Neutrophil (primary cell): ENCODE data around the gene CEACAM19.

Experiments used
- H3K27ac ChIP-seq: fragments of 200-600 bp; sonication (generic); 2 replicates; pipeline ENCODE4 v1.5.1; 2016; ENCODE audit warnings: mild to moderate bottlenecking, moderate library complexity
- H3K27me3 ChIP-seq: fragments of 200-600 bp; sonication (generic); 2 replicates; pipeline ENCODE4 v1.6.0; 2016; ENCODE audit warnings: mild to moderate bottlenecking
- H3K36me3 ChIP-seq: fragments of 200-600 bp; sonication (generic); 2 replicates; pipeline ENCODE4 v1.5.1; 2017
- H3K4me1 ChIP-seq, 2 experiments: fragments of 200-600 bp in 1 of 2; sonication (generic) in 1 of 2; 1 replicate in 1 of 2; 2 replicates in 1 of 2; pipeline versions ENCODE4 v1.5.1 to v1.6.1; 2013 to 2016; ENCODE audit warnings: low read depth in 1 of 2, low read length in 1 of 2, mild to moderate bottlenecking in 1 of 2, moderate library complexity in 1 of 2; ENCODE audit not compliant: control insufficient read depth in 1 of 2, insufficient read depth in 1 of 2
- H3K4me3 ChIP-seq, 2 experiments: fragments of 200-600 bp in 1 of 2; sonication (generic) in 1 of 2; 1 replicate in 1 of 2; 2 replicates in 1 of 2; pipeline ENCODE4 v1.5.1; 2013 to 2016; ENCODE audit warnings: low read depth in 1 of 2, low read length in 1 of 2, mild to moderate bottlenecking in 1 of 2, moderate library complexity in 1 of 2
- H3K9me3 ChIP-seq: fragments of 200-600 bp; sonication (generic); 2 replicates; pipeline ENCODE4 v1.5.1; 2016
- TF ChIP-seq, protein P1 (sequence below): fragments of 200-600 bp; sonication (generic); IDR thresholded peaks from 2 replicates; pipeline ENCODE4 v1.5.1; 2016; ENCODE audit warnings: antibody characterized with exemption

The CEACAM19 gene

DNA sequence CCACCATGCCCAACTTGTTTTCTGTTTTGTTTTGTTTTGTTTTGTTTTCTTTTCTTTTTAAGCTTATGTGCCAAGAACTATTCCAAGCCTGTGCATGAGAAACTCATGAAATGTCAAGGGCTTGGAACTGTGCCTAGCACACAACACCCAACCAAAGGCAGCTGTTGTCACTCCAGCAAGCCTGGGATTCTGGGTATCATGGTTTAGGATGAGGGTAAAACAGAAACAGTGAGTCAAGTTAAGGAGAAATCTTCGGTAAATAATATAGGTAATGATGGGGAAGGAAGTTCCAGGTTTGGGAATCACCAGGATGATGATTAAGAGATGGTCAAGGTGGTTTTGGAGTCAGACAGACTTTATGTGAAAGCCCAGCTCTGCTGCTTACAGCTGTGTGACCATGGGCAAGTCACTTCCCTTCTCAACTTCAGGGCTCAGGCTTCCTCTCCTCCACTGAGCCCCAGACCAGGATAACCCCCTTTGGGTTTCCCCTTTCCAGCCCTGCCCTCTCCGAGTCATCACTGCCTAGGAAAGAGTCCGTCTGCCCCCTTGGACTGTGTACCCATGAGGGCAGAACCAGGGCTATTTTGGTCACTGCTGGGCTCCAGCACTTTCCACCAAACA is 22.5 kb upstream of the CEACAM19 start:
- Histone ChIP-seq H3K4me3 (no peak overlapping the region), H3K27me3 (no peaks in the 10 kb centered on the region), H3K4me1 (peaks cover 6 to 7% of the 10 kb centered on the region in 2 experiments), H3K27ac (no peak overlapping the region), H3K9me3 (no peaks in the 10 kb centered on the region), H3K36me3 (peaks cover 49% of the 10 kb centered on the region)
- TF ChIP-seq, protein P1, sequence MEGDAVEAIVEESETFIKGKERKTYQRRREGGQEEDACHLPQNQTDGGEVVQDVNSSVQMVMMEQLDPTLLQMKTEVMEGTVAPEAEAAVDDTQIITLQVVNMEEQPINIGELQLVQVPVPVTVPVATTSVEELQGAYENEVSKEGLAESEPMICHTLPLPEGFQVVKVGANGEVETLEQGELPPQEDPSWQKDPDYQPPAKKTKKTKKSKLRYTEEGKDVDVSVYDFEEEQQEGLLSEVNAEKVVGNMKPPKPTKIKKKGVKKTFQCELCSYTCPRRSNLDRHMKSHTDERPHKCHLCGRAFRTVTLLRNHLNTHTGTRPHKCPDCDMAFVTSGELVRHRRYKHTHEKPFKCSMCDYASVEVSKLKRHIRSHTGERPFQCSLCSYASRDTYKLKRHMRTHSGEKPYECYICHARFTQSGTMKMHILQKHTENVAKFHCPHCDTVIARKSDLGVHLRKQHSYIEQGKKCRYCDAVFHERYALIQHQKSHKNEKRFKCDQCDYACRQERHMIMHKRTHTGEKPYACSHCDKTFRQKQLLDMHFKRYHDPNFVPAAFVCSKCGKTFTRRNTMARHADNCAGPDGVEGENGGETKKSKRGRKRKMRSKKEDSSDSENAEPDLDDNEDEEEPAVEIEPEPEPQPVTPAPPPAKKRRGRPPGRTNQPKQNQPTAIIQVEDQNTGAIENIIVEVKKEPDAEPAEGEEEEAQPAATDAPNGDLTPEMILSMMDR, result no peak

GRCh38 chr19:44649578-44650145 is 21.6 kb upstream of the CEACAM19 start:
- Histone ChIP-seq H3K4me3 (no peak overlapping the region), H3K27ac (no peak overlapping the region), H3K36me3 (peaks cover 49% of the 10 kb centered on the region), H3K9me3 (no peaks in the 10 kb centered on the region), H3K4me1 (peaks cover under 1 to 3% of the 10 kb centered on the region in 2 experiments), H3K27me3 (no peaks in the 10 kb centered on the region)
- TF ChIP-seq, protein P1, result no peak

- peaks cover 0 to 3% of the 10 kb centered on the region in 2 experiments for H3K4me1 ChIP-seq
Observed at GRCh38 chr19:44653343-44653742, 17.9 kb upstream of the CEACAM19 start.

DNA sequence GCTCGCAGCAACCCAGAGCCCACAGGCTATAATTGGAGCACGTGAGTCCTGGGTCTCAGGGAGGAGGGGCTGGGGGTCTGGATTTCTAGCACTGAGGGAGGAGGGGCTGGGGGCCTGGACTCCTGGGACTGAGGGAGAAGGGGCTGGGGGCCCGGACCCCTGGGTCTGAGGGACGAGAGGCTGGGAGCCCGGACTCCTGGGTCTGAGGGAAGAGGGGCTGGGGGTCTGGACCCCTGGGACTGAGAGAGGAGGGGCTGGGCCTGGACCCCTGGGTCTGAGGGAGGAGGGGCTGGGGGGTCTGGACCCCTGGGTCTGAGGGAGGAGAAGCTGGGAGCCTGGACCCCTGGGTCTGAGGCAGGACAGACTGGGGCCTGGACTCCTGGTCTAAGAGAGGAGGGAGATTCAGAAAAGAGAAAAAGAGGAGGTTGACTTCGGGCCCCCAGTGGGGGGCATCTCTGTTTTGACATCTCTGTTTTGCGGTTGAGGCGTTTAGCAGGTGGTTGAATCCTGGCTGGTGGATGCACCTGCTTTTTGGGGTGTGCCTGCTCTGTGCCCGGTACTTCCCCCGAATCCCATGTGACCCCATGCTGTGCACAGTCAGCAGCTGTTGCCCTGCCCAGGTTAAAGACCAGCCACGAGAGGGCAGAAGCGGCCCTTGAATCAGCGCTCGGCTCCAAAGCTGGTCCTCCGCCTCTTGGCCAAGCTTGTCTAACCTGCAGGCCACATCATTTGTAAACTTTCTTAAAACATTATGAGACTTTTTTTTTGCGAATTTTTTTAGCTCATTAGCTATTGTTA is 17.1 kb upstream of the CEACAM19 start:
- Histone ChIP-seq H3K36me3 (peaks cover 51% of the 10 kb centered on the region), H3K27me3 (no peaks in the 10 kb centered on the region), H3K4me3 (no peak overlapping the region), H3K4me1 (peaks cover 0 to 3% of the 10 kb centered on the region in 2 experiments), H3K27ac (no peak overlapping the region), H3K9me3 (no peaks in the 10 kb centered on the region)
- TF ChIP-seq, protein P1, result peak; percentile 73

More at GRCh38 chr19:44653343-44653742, 17.9 kb upstream of the CEACAM19 start:
- Histone ChIP-seq H3K27me3 (no peaks in the 10 kb centered on the region), H3K36me3 (peaks cover 48% of the 10 kb centered on the region), H3K27ac (no peak overlapping the region), H3K9me3 (no peaks in the 10 kb centered on the region), H3K4me3 (no peak overlapping the region)
- TF ChIP-seq, protein P1, result no peak

DNA sequence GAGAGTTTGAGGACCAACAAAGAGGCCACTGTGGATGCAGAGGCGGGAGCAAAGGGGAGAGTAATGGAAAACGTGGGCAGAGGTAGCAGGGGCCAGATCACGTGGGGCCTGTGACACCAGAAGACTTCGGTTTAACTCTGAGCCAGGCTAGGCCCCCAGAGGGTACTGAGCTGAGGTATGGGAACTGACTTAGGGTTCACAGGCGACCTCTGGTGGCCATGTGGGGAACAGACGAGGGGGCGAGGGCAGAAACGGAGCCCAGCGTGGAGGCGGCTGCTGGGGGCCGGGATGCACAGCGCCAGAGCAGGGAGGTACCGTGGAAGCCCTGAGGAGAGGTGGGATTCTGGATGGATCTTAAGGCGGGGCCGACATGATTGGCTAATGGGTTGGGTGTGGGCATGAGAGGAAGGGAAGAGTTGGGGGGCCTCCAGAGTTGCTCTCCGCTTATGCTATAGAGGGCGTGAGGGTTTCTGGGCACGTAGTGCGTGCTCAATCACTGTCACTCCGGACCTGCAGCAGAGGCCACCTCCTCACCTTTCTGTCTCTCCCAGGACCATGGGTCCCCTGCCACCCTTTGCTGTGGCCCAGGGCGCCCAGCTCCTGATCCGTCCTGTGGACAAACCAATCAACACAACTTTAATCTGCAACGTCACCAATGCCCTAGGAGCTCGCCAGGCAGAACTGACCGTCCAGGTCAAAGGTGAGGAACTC is 13.9 kb upstream of the CEACAM19 start:
- H3K4me1 ChIP-seq, result peaks cover 0 to 3% of the 10 kb centered on the region in 2 experiments
- peaks cover 54% of the 10 kb centered on the region for H3K36me3 ChIP-seq
- H3K9me3 ChIP-seq, result no peaks in the 10 kb centered on the region
- no peaks in the 10 kb centered on the region for H3K27me3 ChIP-seq
- H3K27ac ChIP-seq, result no peak overlapping the region
- H3K4me3 ChIP-seq, result no peak overlapping the region
- TF ChIP-seq, protein P1, result peak; percentile 93
